A549 (cell line): ENCODE results near the gene MRPL34.

ENCODE experiments used
- CBX2 ChIP-seq: fragments of 200-600 bp; sonication (generic); IDR thresholded peaks from 2 replicates; pipeline ENCODE4 v1.6.1; 2016; ENCODE audit warnings: low read depth, mild to moderate bottlenecking, borderline replicate concordance
- CBX8 ChIP-seq: fragments of 200-600 bp; sonication (generic); IDR thresholded peaks from 2 replicates; pipeline ENCODE4 v1.6.1; 2016
- CTCF ChIP-seq: fragments of >200 bp; sonication (Bioruptor Twin); formaldehyde crosslinking; IDR thresholded peaks from 3 replicates; pipeline ENCODE4 v1.5.1; 2016
- HOXA7 ChIP-seq: fragments of 250-450 bp; sonication (Bioruptor Pico); IDR thresholded peaks from 2 replicates; pipeline ENCODE4 v1.5.0; 2020; ENCODE audit warnings: mild to moderate bottlenecking, moderate library complexity
- KDM1A ChIP-seq: fragments of 200-600 bp; sonication (generic); IDR thresholded peaks from 2 replicates; pipeline ENCODE4 v1.6.1; 2016; ENCODE audit warnings: low read depth, mild to moderate bottlenecking
- MYC ChIP-seq: IDR thresholded peaks from 2 replicates; pipeline ENCODE4 v1.6.1; 2012; ENCODE audit warnings: mild to moderate bottlenecking, inconsistent platforms, low read length, improper control_type of control experiment, borderline replicate concordance
- NR3C1 ChIP-seq: fragments of >200 bp; sonication (Bioruptor Twin); formaldehyde crosslinking; IDR thresholded peaks from 3 replicates; pipeline ENCODE4 v1.6.1; 2017
- PHF8 ChIP-seq: fragments of 200-600 bp; sonication (generic); IDR thresholded peaks from 2 replicates; pipeline ENCODE4 v1.6.1; 2016; ENCODE audit warnings: low read depth, mild to moderate bottlenecking, antibody characterized with exemption, moderate library complexity, borderline replicate concordance
- POLR2A ChIP-seq: IDR thresholded peaks from 2 replicates; pipeline ENCODE4 v1.6.1; 2012; ENCODE audit warnings: mild to moderate bottlenecking, low read length
- USF2 ChIP-seq: fragments of 450-650 bp; IDR thresholded peaks from 2 replicates; pipeline ENCODE4 v1.6.1; 2014; ENCODE audit warnings: antibody characterized with exemption

- TF ChIP-seq CBX8 (no peak), KDM1A (no peak), CTCF (no peak), CBX2 (no peak), POLR2A (no peak), PHF8 (no peak), MYC (no peak), USF2 (no peak), HOXA7 (CRISPR knock-in tag) (no peak), NR3C1 (no peak)
These were observed 36.2 kb downstream of the MRPL34 start for GRCh38 chr19:17341845-17342244.
